ENCODE measurements around the gene ELF2. TPM values are rescaled to one million over a fixed set of nuclear protein-coding genes. Genes with fewer than 3 reads are reported as not detected.

ELF2 gene
- total and polyA plus RNA-seq, 2 of the 8 experiments (the other 6 are each of a cell fraction or from before 2014, with no cell fraction given): 21.1 to 44.3 TPM

GRCh38 chr4:139221687-139222086, 44.7 kb upstream of the ELF2 start:
- Histone ChIP-seq H4K5ac (ENCODE audit: insufficient read length, low read depth, low read length) (no peak overlapping the region), H3K4me2 (ENCODE audit: insufficient read depth in 1 of 2, low read depth in 2 of 2, low read length in 2 of 2) (no peak overlapping the region), H2BK15ac (ENCODE audit: low read length) (no peak overlapping the region), H3K14ac (ENCODE audit: insufficient read length) (no peak overlapping the region), H3K4me1 (replicated peaks in 1 of 4; ENCODE audit: control insufficient read depth in 3 of 4, insufficient read depth in 4 of 4, low read length in 3 of 4) (no peaks in the 10 kb centered on the region), H3K23me2 (ENCODE audit: low read depth, low read length) (no peaks in the 10 kb centered on the region), H3K9ac (replicated peaks in 1 of 4; ENCODE audit: extremely low read depth in 1 of 4, low read depth in 3 of 4, low read length in 3 of 4) (no peak overlapping the region), H3K27me3 (replicated peaks in 1 of 4; ENCODE audit: control insufficient read depth in 3 of 4, extremely low read depth in 1 of 4, insufficient read depth in 3 of 4, low read length in 3 of 4) (no peaks in the 10 kb centered on the region), H3K36me3 (ENCODE audit: control insufficient read depth in 2 of 4, insufficient read depth in 4 of 4, low read length in 3 of 4) (no peaks in the 10 kb centered on the region), H3K18ac (ENCODE audit: extremely low read depth, low read length) (no peak overlapping the region), H3K4me3 (ENCODE audit: extremely low read depth in 1 of 4, insufficient read depth in 2 of 4, low read depth in 3 of 4, low read length in 4 of 4) (no peak overlapping the region), H3K23ac (ENCODE audit: insufficient read length) (no peak overlapping the region), H2AK5ac (ENCODE audit: low read depth, low read length) (no peak overlapping the region), H4K20me1 (replicated peaks in 1 of 2; ENCODE audit: control insufficient read depth in 1 of 2, insufficient read depth in 2 of 2, low read length in 2 of 2) (no peaks in the 10 kb centered on the region), H3K27ac (ENCODE audit: low read depth, low read length) (no peak overlapping the region), H3K79me1 (ENCODE audit: low read depth, low read length) (no peaks in the 10 kb centered on the region), H3K79me2 (ENCODE audit: control insufficient read depth in 1 of 2, insufficient read depth in 2 of 2, low read length in 2 of 2) (no peaks in the 10 kb centered on the region), H3K4ac (replicated peaks; ENCODE audit: insufficient read length, low read depth, low read length) (no peak overlapping the region), H2AFZ (ENCODE audit: low read length) (no peak overlapping the region), H2BK5ac (ENCODE audit: low read depth, low read length) (no peak overlapping the region), H3K9me3 (ENCODE audit: insufficient read depth in 2 of 2, low read depth in 1 of 2, low read length in 1 of 2) (no peaks in the 10 kb centered on the region), H4K91ac (replicated peaks; ENCODE audit: insufficient read length, low read length) (no peak overlapping the region), H2BK120ac (replicated peaks; ENCODE audit: low read depth, low read length) (no peak overlapping the region), H4K8ac (ENCODE audit: extremely low read depth, insufficient read depth, low read length) (no peak overlapping the region), H3K56ac (replicated peaks; ENCODE audit: insufficient read length, low read depth, low read length) (no peak overlapping the region), H2BK20ac (ENCODE audit: low read length) (no peak overlapping the region), H2BK12ac (ENCODE audit: low read depth, low read length) (no peak overlapping the region)
- CTCF ChIA-PET (ENCODE audit: partially characterized antibody): interaction anchor here (0.8 to 1.1 kb wide), 2 partner anchors 13 to 45 kb away, joined by 3 to 4 read pairs; no protein-coding TSS in a partner anchor
- POLR2A ChIA-PET (ENCODE audit: partially characterized antibody): no interaction called here
- FAIRE-seq (no peak), DNase-seq (ENCODE audit: low read depth in 1 of 2, low spot score in 2 of 2) (no peak)
- TF ChIP-seq BRCA1 (IDR thresholded peaks at IDR 0.05; ENCODE audit: low read depth, low read length) (no peak), CHD1 (IDR thresholded peaks at IDR 0.05; ENCODE audit: low read depth, low read length) (no peak), ATF2 (IDR thresholded peaks at IDR 0.05; ENCODE audit: low read length) (no peak), SP1 (IDR thresholded peaks at IDR 0.05; ENCODE audit: low read depth, low read length) (no peak), EP300 (IDR thresholded peaks at IDR 0.05; ENCODE audit: borderline replicate concordance in 1 of 2, low read depth in 2 of 2, low read length in 2 of 2) (no peak), SUZ12 (IDR thresholded peaks at IDR 0.05; ENCODE audit: low read length) (no peak)
- WGBS, 2 experiments (ENCODE audit: extremely low coverage in 1 of 2, insufficient coverage in 1 of 2, insufficient read length in 1 of 2, insufficient replicate concordance in 2 of 2, low coverage in 1 of 2, low lambda C conversion rate in 2 of 2, missing lambda C conversion rate in 1 of 2): 89% methylated on average over 5 of the region's 5 CpGs; no CpG with 5 or more reads in 1 of the 2 experiments
